Skeletal muscle tissue (tissue), 4 donors: ENCODE measurements around the gene DYSF. TPM values are rescaled to one million over a fixed set of nuclear protein-coding genes. Genes with fewer than 3 reads are reported as not detected.

Experiments
- H3K27ac ChIP-seq: one replicate; pipeline ENCODE4 v1.7.0; 2013; ENCODE audit warnings: mild to moderate bottlenecking, low read depth, low read length, inconsistent platforms
- H3K27me3 ChIP-seq, 3 donors: one replicate each; pipeline ENCODE4 v1.7.0; 2013; ENCODE audit warnings: low read length in 3 of 3; ENCODE audit not compliant: control insufficient read depth in 3 of 3, insufficient read depth in 3 of 3
- H3K36me3 ChIP-seq, 3 donors: one replicate each; pipeline ENCODE4 v1.7.0; 2013; ENCODE audit warnings: low read length in 3 of 3; ENCODE audit not compliant: control insufficient read depth in 3 of 3, insufficient read depth in 3 of 3
- H3K4me1 ChIP-seq, 3 donors: one replicate each; pipeline ENCODE4 v1.7.0; 2013; ENCODE audit warnings: low read length in 3 of 3, mild to moderate bottlenecking in 3 of 3; ENCODE audit not compliant: control insufficient read depth in 3 of 3, insufficient read depth in 3 of 3
- H3K4me3 ChIP-seq, 3 donors: one replicate each; pipeline ENCODE4 v1.7.0; 2013; ENCODE audit warnings: low read length in 3 of 3
- H3K9ac ChIP-seq, 3 donors: one replicate each; pipeline ENCODE4 v1.7.0; 2013; ENCODE audit warnings: low read length in 3 of 3, mild to moderate bottlenecking in 3 of 3, moderate library complexity in 2 of 3, low read depth in 1 of 3
- H3K9me3 ChIP-seq, 3 donors: one replicate each; pipeline ENCODE4 v1.7.0; 2013; ENCODE audit warnings: low read length in 3 of 3; ENCODE audit not compliant: control insufficient read depth in 3 of 3
- total RNA-seq: library from RNA; depleted of rRNA; stranded (reverse); fragments of >200 nt; gene quantifications from one replicate; pipeline ENCODE4 v1.2.3, GENCODE V29; 2014
- donor health status: Osteomylitis.

The DYSF gene
- total RNA-seq, 1 donor from 2014 or later: 88.7 TPM

DNA sequence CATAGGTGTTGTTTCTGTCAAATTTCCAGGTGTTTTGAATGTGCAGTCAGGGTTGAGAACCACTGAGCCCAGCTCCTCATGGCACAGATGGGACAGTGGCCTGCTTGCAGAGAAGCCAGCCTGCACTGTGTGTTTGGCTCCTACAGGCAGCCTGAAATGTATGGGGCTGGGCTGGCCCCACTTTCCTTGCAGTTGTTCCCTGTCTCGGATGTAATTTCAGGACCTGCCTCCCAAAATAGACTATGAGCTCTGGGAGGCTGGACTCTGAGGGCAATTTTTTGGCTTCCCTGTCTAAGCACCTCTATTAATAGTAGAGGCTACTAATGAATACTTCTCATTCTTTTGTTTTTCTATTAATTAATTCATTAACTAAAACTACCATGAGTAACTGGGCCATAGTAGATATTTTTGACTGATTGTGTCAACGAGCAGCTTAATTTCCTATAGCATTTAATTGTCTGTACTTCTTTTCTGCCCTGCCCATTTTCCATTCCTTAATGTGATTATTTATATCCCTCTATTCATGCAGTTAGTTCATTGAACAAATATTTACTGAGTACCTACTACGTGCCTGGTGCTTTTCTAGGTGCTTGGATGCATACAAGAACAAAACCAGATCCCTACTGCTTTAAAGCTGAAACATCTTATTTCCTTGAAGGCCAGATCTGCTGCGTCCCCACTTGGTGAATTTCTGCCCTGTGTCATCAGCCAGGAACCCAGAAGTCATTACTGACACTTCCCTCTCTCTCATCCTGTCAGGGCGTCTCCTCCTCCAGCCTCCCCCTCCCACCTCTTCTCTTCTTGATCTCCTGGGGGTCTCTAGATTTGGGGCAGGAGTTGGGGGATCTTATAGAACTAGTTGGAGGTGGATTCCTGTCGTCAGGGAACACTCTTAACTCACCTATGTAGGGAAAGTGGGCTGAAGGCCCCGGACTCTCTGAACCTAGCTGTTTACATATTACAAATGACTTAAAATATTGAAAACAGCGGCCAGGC is 16.3 kb downstream of the DYSF start:
- H3K27me3 ChIP-seq: peaks cover 0 to 3% (median 0%) of the 10 kb centered on the region in 3 donors
- no peaks in the 10 kb centered on the region for H3K9me3 ChIP-seq
- H3K36me3 ChIP-seq: peaks cover 0 to 3% (median 0%) of the 10 kb centered on the region in 3 donors
- H3K4me1 ChIP-seq: peaks cover 51 to 73% (median 63%) of the 10 kb centered on the region in 3 donors
- peak overlapping the region; percentile 97 for H3K27ac ChIP-seq
- peak overlapping the region; percentile 19 to 64 (median 57) for H3K4me3 ChIP-seq
- peak overlapping the region; percentile 52 to 92 (median 76) for H3K9ac ChIP-seq

DNA sequence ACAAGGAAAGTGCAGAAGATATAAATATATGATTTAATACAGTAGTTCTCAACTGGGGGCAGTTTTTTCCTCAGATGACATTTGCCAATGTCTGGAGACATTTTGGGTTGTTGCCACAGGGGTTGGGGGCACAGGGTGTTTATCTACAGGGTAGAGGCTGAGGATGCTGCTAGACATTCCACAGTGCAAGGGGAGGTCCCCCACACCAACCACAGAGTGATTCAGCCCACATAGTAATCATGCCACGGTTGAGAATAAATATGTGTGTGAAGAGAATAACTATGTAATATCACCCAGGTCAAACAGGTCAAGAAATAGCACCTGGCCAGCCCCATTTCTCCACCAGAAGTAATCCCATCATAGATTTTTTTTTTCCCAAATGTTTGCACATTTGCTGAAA is 17.9 kb downstream of the DYSF start:
- Histone ChIP-seq H3K36me3 (peaks cover 0 to 3% (median 0%) of the 10 kb centered on the region in 3 donors), H3K27me3 (no peaks in the 10 kb centered on the region), H3K9ac (no peak overlapping the region), H3K4me1 (peaks cover 53 to 73% (median 58%) of the 10 kb centered on the region in 3 donors), H3K4me3 (no peak overlapping the region), H3K9me3 (no peaks in the 10 kb centered on the region), H3K27ac (peak overlapping the region; percentile 97)

DNA sequence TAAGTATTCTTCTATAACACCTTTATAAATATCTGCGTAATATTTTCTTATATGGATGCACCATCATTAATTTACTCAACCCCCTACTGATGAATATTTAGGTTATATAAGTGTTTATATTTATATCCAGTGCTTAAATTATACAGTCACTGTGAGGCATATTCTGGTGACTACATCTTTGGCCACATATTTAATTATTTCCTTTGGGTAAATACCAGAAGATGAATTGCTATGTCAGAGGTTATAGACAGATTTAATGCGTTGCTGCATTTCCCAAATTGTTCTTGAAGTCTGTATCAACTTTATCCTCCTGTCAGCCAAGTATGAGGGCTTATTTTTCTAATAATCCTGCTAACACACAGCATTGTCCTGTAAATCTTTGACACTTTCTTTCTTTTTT is 18.7 kb downstream of the DYSF start:
- H3K4me3 ChIP-seq: no peak overlapping the region

DNA sequence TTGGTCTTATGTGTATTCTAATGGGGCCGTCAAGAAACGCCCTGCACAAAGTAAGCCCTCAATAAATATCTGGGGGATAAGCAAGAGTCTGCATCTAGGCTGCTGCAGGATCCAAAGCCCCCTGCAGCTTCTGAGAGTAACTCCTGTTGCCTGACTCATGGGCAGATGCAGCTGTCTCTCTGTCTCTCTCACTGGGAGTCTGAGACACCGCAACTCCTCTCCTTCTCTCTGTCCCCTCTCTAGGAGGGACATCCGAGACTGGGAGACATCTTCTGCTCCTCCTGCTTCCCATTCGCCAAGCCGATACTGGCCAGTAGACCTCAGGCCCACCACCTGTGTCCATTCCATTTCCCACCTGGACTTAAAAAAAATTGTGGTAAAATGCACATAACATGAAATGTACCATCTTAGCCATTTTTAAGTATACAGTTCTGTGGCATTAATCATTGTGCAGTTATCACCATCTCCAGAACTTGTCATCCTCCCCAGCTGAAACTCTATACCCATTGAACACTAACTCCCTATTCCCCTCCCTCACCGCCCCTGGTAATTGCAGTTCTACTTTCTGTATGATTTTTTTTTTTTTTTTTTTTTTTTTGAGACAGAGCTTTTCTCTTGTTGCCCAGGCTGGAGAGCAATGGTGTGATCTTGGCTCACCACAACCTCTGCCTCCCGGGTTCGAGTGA is 20.1 kb downstream of the DYSF start:
- Histone ChIP-seq H3K4me3 (no peak overlapping the region), H3K9me3 (no peaks in the 10 kb centered on the region), H3K27ac (peak overlapping the region; percentile 54), H3K27me3 (no peaks in the 10 kb centered on the region), H3K36me3 (peaks cover 0 to 3% (median 0%) of the 10 kb centered on the region in 3 donors), H3K4me1 (peaks cover 52 to 64% (median 54%) of the 10 kb centered on the region in 3 donors), H3K9ac (no peak overlapping the region)

More for the DNA sequence above, 18.7 kb downstream of the DYSF start:
- Histone ChIP-seq H3K9ac (no peak overlapping the region), H3K36me3 (peaks cover 0 to 3% (median 0%) of the 10 kb centered on the region in 3 donors), H3K9me3 (no peaks in the 10 kb centered on the region), H3K27me3 (no peaks in the 10 kb centered on the region), H3K4me1 (peaks cover 55 to 73% (median 63%) of the 10 kb centered on the region in 3 donors), H3K27ac (peak overlapping the region; percentile 97)

DNA sequence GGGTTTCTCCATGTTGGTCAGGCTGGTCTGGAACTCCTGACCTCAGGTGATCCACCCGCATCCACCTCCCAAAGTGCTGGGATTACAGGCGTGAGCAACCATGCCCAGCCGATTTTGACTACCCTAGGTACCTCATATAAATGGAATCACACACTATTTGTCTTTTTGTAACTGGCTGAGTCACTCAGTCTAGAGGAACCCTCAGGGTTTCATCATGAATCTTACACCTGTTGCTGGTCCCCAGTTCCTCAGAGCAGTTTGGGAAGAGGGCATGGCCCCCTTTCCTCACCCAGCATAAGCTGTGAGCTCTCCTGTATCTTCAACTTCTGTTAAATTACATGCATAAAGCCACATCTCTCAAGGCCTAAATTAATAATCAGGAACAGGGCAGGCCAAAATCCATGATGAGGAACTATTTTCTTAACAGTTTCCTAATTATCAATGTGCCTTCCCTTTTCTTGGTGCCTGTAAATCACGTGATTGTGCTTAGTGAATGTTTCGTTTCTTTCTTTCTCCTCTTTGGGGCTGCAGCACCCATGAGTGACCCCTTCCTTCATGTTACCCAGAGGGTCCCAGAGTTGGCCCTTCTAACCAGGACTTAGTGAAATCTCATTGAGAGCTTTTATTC is 20.9 kb downstream of the DYSF start:
- H3K4me3 ChIP-seq: no peak overlapping the region
- H3K9ac ChIP-seq: no peak overlapping the region
- peaks cover 0 to 3% (median 0%) of the 10 kb centered on the region in 3 donors for H3K36me3 ChIP-seq
- peak overlapping the region; percentile 54 for H3K27ac ChIP-seq
- H3K9me3 ChIP-seq: no peaks in the 10 kb centered on the region
- H3K4me1 ChIP-seq: peaks cover 46 to 60% (median 49%) of the 10 kb centered on the region in 3 donors
- H3K27me3 ChIP-seq: no peaks in the 10 kb centered on the region

DNA sequence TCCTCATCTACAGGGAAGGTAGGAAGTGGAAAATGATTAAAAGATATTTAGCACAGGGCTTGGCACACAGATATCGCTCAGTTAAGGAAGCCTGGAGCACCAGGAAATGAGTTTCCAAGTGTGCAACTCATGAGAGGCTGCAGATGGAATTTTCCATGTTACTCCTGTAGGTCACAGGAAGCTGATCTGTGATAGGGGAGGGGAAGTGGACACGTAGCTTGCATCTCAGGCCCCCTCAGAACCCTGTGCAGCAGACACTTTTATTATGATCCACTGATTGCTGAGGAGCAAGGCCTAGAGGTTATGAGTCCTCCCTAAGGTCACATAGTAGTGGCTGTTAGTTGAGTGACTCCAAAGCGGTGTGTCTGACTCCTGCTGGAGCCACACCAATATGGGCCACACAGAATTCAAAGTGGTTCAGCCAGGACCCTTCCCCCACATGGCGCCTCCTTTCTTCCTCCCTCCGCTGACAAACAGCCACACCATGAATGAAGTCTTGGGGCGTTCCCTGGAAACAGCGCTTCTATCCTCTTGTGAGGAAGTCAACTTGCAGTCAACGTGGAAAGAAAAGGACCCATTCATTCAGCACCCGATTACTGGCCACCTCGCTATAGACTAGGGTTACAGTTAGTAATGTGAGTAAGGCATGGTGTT is 21.5 kb downstream of the DYSF start:
- Histone ChIP-seq H3K9ac (no peak overlapping the region), H3K4me1 (peaks cover 42 to 59% (median 44%) of the 10 kb centered on the region in 3 donors), H3K27me3 (no peaks in the 10 kb centered on the region), H3K4me3 (no peak overlapping the region), H3K27ac (peak overlapping the region; percentile 54), H3K36me3 (peaks cover 0 to 3% (median 0%) of the 10 kb centered on the region in 3 donors), H3K9me3 (no peaks in the 10 kb centered on the region)

DNA sequence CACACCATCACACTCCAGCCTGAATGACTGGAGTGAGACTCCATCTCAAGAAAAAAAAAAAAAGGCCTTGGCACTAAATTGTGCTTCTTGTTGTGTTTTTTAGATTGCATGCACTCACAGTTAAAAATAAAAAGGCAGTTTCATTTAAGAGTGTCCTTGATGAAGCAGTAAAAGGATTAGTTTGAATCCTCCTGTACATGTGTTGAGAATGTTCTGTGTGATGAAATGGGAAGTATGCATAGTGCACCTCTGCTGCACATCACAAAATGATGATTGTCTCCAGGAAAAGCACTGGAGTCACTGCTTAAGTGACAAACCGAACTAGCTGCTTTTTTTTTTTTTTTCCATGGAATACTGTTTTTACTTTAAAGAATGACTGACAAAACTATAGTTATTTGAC is 23.1 kb downstream of the DYSF start:
- H3K27me3 ChIP-seq: no peaks in the 10 kb centered on the region
- no peak overlapping the region for H3K4me3 ChIP-seq
- H3K27ac ChIP-seq: peak overlapping the region; percentile 51
- H3K36me3 ChIP-seq: peaks cover 2 to 9% (median 7%) of the 10 kb centered on the region in 3 donors
- peak overlapping the region in 1 of 3 donors; percentile 23 for H3K9ac ChIP-seq
- H3K9me3 ChIP-seq: no peaks in the 10 kb centered on the region
- H3K4me1 ChIP-seq: peaks cover 35 to 61% (median 35%) of the 10 kb centered on the region in 3 donors

DNA sequence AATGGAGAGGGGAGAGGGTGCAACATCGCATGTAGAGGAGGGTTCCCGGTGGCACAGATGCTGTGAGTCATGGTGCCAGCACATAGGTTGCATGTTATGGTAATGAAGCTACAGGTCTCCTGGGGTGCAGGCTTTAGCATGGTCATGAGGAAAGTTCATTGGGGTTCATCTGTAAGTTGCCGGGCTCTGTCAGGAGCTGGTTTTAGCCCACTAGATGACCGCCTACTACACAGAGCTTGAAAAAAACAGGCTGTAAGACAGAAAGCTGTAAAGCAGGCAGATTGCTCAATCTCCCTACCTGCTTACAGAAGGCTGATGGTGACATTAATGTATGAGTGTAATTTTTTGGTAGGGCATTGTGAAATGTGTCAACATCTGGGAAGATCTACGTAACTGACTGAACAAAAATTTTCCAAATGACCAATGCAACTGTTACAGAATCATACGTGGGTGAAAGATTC is 23.9 kb downstream of the DYSF start:
- Histone ChIP-seq H3K36me3 (peaks cover 7 to 16% (median 12%) of the 10 kb centered on the region in 3 donors), H3K9ac (peak overlapping the region in 2 of 3 donors; percentile 2 to 23), H3K9me3 (no peaks in the 10 kb centered on the region), H3K27me3 (no peaks in the 10 kb centered on the region), H3K4me3 (no peak overlapping the region), H3K4me1 (peaks cover 35 to 64% (median 36%) of the 10 kb centered on the region in 3 donors), H3K27ac (peak overlapping the region; percentile 28)

DNA sequence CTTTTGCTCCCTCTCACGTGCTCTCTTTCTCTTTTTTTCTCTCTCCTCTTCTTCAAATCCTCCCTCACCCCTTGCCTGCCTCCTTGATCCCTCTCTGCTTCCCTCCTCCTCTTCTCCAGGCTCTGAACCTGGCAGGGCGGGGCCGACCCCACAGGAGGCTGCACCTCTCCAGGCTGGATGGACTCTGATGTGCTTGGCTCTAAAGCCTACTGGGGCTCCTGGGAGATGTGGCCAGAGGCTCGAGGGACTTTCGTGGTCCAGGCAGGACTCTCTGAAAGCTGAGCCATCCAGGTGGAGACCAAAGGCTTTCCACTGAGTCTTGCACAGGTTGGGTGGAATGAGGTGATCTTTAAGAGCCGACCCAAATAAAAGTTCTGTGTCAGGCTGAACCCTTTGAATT is 25.4 kb downstream of the DYSF start:
- H3K36me3 ChIP-seq: peaks cover 16 to 28% (median 24%) of the 10 kb centered on the region in 3 donors
- no peak overlapping the region for H3K27ac ChIP-seq
- H3K27me3 ChIP-seq: no peaks in the 10 kb centered on the region
- H3K4me1 ChIP-seq: peaks cover 29 to 54% (median 35%) of the 10 kb centered on the region in 3 donors
- H3K9ac ChIP-seq: no peak overlapping the region
- H3K9me3 ChIP-seq: no peaks in the 10 kb centered on the region
- no peak overlapping the region for H3K4me3 ChIP-seq
